Osteocyte (in vitro differentiated cells): ENCODE measurements around the gene SEMA4D. TPM values are rescaled to one million over a fixed set of nuclear protein-coding genes. Genes with fewer than 3 reads are reported as not detected.

Source experiments
- DNase-seq: peaks from one replicate; pipeline ENCODE4 v3.0.0; 2021; ENCODE audit warnings: mixed read lengths; ENCODE audit not compliant: unreplicated experiment; ENCODE audit errors: extremely low spot score
- H3K27ac Mint-ChIP-seq: one replicate; pipeline ENCODE4 v1.8.0; 2021; ENCODE audit warnings: mild to moderate bottlenecking, mixed read lengths; ENCODE audit not compliant: unreplicated experiment
- H3K27me3 Mint-ChIP-seq: one replicate; pipeline ENCODE4 v1.8.0; 2021; ENCODE audit warnings: mixed read lengths; ENCODE audit not compliant: unreplicated experiment
- H3K36me3 Mint-ChIP-seq: one replicate; pipeline ENCODE4 v1.8.0; 2021; ENCODE audit warnings: mixed read lengths; ENCODE audit not compliant: unreplicated experiment
- H3K4me1 Mint-ChIP-seq: one replicate; pipeline ENCODE4 v1.8.0; 2021; ENCODE audit warnings: mixed read lengths; ENCODE audit not compliant: unreplicated experiment
- H3K4me3 Mint-ChIP-seq: one replicate; pipeline ENCODE4 v1.8.0; 2021; ENCODE audit warnings: mild to moderate bottlenecking, moderate library complexity, mixed read lengths; ENCODE audit not compliant: unreplicated experiment
- H3K9me3 Mint-ChIP-seq: one replicate; pipeline ENCODE4 v1.8.0; 2021; ENCODE audit warnings: mixed read lengths; ENCODE audit not compliant: unreplicated experiment
- CTCF ChIP-seq: fragments of 200-600 bp; sonication (generic); IDR thresholded peaks from 2 replicates; pipeline ENCODE4 v1.5.0; 2021; ENCODE audit warnings: antibody characterized with exemption, mild to moderate bottlenecking, moderate library complexity
- total RNA-seq: library from RNA; stranded (reverse); gene quantifications from 2 replicates; pipeline ENCODE4 v1.2.1, GENCODE V29; 2021

Gene SEMA4D
- total RNA-seq, 1 donor from 2014 or later: 2.0 TPM

GRCh38 chr9:89493181-89493580, 4.7 kb downstream of the SEMA4D start:
- no peak for TF ChIP-seq CTCF
- H3K9me3 Mint-ChIP-seq: no peaks in the 10 kb centered on the region
- no peak overlapping the region for H3K4me3 Mint-ChIP-seq
- H3K27me3 Mint-ChIP-seq: peaks cover 9% of the 10 kb centered on the region
- no peaks in the 10 kb centered on the region for H3K36me3 Mint-ChIP-seq
- no peak overlapping the region for H3K27ac Mint-ChIP-seq
- peaks cover 3% of the 10 kb centered on the region for H3K4me1 Mint-ChIP-seq
- no peak for DNase-seq

DNA sequence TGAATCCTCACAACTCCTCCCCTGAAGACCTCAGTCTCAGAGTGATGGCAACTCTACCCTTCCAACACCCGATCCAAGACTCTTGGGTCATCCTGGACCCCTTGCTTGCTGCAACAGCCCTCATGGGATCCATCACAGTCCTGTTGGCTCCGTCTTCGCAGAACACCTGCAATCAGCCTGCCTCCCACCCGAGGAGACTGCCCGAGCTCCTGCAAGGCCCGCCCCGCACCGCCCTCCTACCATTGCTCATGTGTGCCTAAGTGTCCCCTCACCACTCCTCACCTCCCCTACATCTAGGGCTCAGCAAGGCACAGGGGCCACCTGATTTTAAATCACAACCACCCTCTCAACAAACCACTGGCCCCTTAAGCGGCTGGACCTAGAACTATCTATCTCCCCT, 5.3 kb downstream of the SEMA4D start:
- peaks cover 3% of the 10 kb centered on the region for H3K4me1 Mint-ChIP-seq
- no peak for TF ChIP-seq CTCF
- no peak overlapping the region for H3K27ac Mint-ChIP-seq
- H3K36me3 Mint-ChIP-seq: no peaks in the 10 kb centered on the region
- peaks cover 9% of the 10 kb centered on the region for H3K27me3 Mint-ChIP-seq
- H3K4me3 Mint-ChIP-seq: no peak overlapping the region
- no peak for DNase-seq
- no peaks in the 10 kb centered on the region for H3K9me3 Mint-ChIP-seq

GRCh38 chr9:89491694-89492093, 6.2 kb downstream of the SEMA4D start:
- no peaks in the 10 kb centered on the region for H3K9me3 Mint-ChIP-seq
- TF ChIP-seq CTCF: no peak
- H3K4me3 Mint-ChIP-seq: no peak overlapping the region
- no peaks in the 10 kb centered on the region for H3K36me3 Mint-ChIP-seq
- H3K27me3 Mint-ChIP-seq: peaks cover 7% of the 10 kb centered on the region
- H3K4me1 Mint-ChIP-seq: no peaks in the 10 kb centered on the region
- no peak for DNase-seq
- no peak overlapping the region for H3K27ac Mint-ChIP-seq

GRCh38 chr9:89489548-89490530, 8.1 kb downstream of the SEMA4D start:
- H3K27me3 Mint-ChIP-seq: no peaks in the 10 kb centered on the region
- TF ChIP-seq CTCF: no peak
- H3K27ac Mint-ChIP-seq: no peak overlapping the region
- H3K9me3 Mint-ChIP-seq: peaks cover 5% of the 10 kb centered on the region
- no peak for DNase-seq
- H3K36me3 Mint-ChIP-seq: no peaks in the 10 kb centered on the region
- H3K4me3 Mint-ChIP-seq: no peak overlapping the region
- H3K4me1 Mint-ChIP-seq: no peaks in the 10 kb centered on the region

- Mint-ChIP-seq H3K27ac (no peak overlapping the region), H3K27me3 (no peaks in the 10 kb centered on the region), H3K4me1 (no peaks in the 10 kb centered on the region), H3K9me3 (peaks cover 5% of the 10 kb centered on the region), H3K4me3 (no peak overlapping the region), H3K36me3 (no peaks in the 10 kb centered on the region)
- TF ChIP-seq CTCF: no peak
- DNase-seq: no peak
Observed at GRCh38 chr9:89488936-89489335, 9.0 kb downstream of the SEMA4D start.
